MM.1S (cell line): Measurements from ENCODE around the gene MRPS22.

ENCODE experiments used
- CTCF ChIP-seq: fragments of 300-600 bp; sonication (generic); IDR thresholded peaks from 2 replicates; pipeline ENCODE4 v1.5.1; 2016; ENCODE audit warnings: antibody characterized with exemption, low read length, mixed read lengths
- EZH2 ChIP-seq: fragments of 300-600 bp; sonication (generic); optimal IDR thresholded peaks from 2 replicates; pipeline ENCODE3; 2017; ENCODE audit warnings: low read depth, mild to moderate bottlenecking, antibody characterized with exemption, low read length, mixed read lengths
- EZH2phosphoT487 ChIP-seq: fragments of 300-600 bp; sonication (generic); IDR thresholded peaks from 2 replicates; pipeline ENCODE4 v1.6.1; 2018; ENCODE audit warnings: antibody characterized with exemption, low read length

GRCh38 chr3:139388821-139389551, 45.2 kb downstream of the MRPS22 start:
- no peak for TF ChIP-seq CTCF
- TF ChIP-seq EZH2 = no peak
- no peak for TF ChIP-seq EZH2phosphoT487
